HEK293 (cell line): Measurements from ENCODE around the gene HHAT.

ENCODE experiments used
- CTCF ChIA-PET: fragments of 350-600 bp; formaldehyde crosslinking; extraction: SDS; loops from one replicate; lab custom pipeline; 2021; ENCODE audit warnings: antibody characterized with exemption; lab: Yijun Ruan, JAX
- POLR2A ChIA-PET: fragments of 300-600 bp; formaldehyde crosslinking; extraction: SDS; loops from one replicate; lab custom pipeline; 2020; ENCODE audit warnings: antibody characterized with exemption, inconsistent platforms; lab: Yijun Ruan, JAX
- H3K27ac ChIP-seq: fragments of 200-500 bp; sonication (Bioruptor generic); 2 replicates; pipeline ENCODE4 v1.5.1; 2014; ENCODE audit warnings: low read depth, low read length, control low read depth, inconsistent platforms; ENCODE audit errors: extremely low read depth
- H3K36me3 ChIP-seq, 2 experiments: fragments of 200-500 bp in 1 of 2; sonication (Bioruptor generic) in 1 of 2; 1 replicate in 1 of 2; 2 replicates in 1 of 2; pipeline ENCODE4 v1.5.1; 2014 to 2017; ENCODE audit warnings: inconsistent platforms in 2 of 2, low read length in 2 of 2; ENCODE audit not compliant: control insufficient read depth in 2 of 2, insufficient read depth in 1 of 2
- H3K4me1 ChIP-seq: fragments of 200-500 bp; sonication (Bioruptor generic); 2 replicates; pipeline ENCODE4 v1.5.1; 2014; ENCODE audit warnings: mild to moderate bottlenecking, low read length, inconsistent platforms; ENCODE audit not compliant: control insufficient read depth, insufficient read depth
- H3K4me3 ChIP-seq: 2 replicates; pipeline ENCODE4 v1.5.1; 2011; ENCODE audit warnings: low read depth, mild to moderate bottlenecking, control low read depth, low read length, moderate library complexity
- H3K9me3 ChIP-seq: fragments of 200-500 bp; sonication (Bioruptor generic); 2 replicates; pipeline ENCODE4 v1.5.1; 2014; ENCODE audit warnings: low read depth, low read length, inconsistent platforms; ENCODE audit not compliant: control insufficient read depth, insufficient read depth
- KLF1 ChIP-seq: fragments of 450-650 bp; formaldehyde crosslinking; IDR thresholded peaks from 2 replicates; pipeline ENCODE4 v1.5.1; 2016; ENCODE audit warnings: missing biosample characterization, missing genetic modification characterization
- KLF10 ChIP-seq: fragments of 450-650 bp; IDR thresholded peaks from 2 replicates; pipeline ENCODE4 v1.5.1; 2018; ENCODE audit warnings: missing biosample characterization, mild to moderate bottlenecking, missing genetic modification characterization
- MYNN ChIP-seq: fragments of 450-650 bp; formaldehyde crosslinking; IDR thresholded peaks from 2 replicates; pipeline ENCODE4 v1.5.1; 2016; ENCODE audit warnings: missing biosample characterization, missing genetic modification characterization, borderline replicate concordance
- PRDM2 ChIP-seq: fragments of 450-650 bp; formaldehyde crosslinking; IDR thresholded peaks from 2 replicates; pipeline ENCODE4 v1.5.1; 2016; ENCODE audit warnings: missing biosample characterization, missing genetic modification characterization, borderline replicate concordance
- SP3 ChIP-seq: fragments of 450-650 bp; formaldehyde crosslinking; IDR thresholded peaks from 2 replicates; pipeline ENCODE4 v1.5.1; 2016; ENCODE audit warnings: missing biosample characterization, missing genetic modification characterization
- ZBTB10 ChIP-seq: fragments of 450-650 bp; formaldehyde crosslinking; IDR thresholded peaks from 2 replicates; pipeline ENCODE4 v1.5.1; 2016; ENCODE audit warnings: missing biosample characterization, missing genetic modification characterization
- ZBTB44 ChIP-seq: fragments of 450-650 bp; IDR thresholded peaks from 2 replicates; pipeline ENCODE4 v1.5.1; 2018; ENCODE audit warnings: missing biosample characterization, mild to moderate bottlenecking, missing genetic modification characterization
- ZEB2 ChIP-seq: fragments of 450-650 bp; formaldehyde crosslinking; IDR thresholded peaks from 2 replicates; pipeline ENCODE4 v1.5.1; 2016; ENCODE audit warnings: missing biosample characterization, missing genetic modification characterization
- ZNF121 ChIP-seq: fragments of 450-650 bp; formaldehyde crosslinking; IDR thresholded peaks from 2 replicates; pipeline ENCODE4 v1.5.1; 2016; ENCODE audit warnings: missing biosample characterization, missing genetic modification characterization
- ZNF16 ChIP-seq: fragments of 450-650 bp; formaldehyde crosslinking; IDR thresholded peaks from 2 replicates; pipeline ENCODE4 v1.5.1; 2016; ENCODE audit warnings: low read depth, missing biosample characterization, missing genetic modification characterization
- ZNF2 ChIP-seq: fragments of 450-650 bp; formaldehyde crosslinking; IDR thresholded peaks from 2 replicates; pipeline ENCODE4 v1.5.1; 2016; ENCODE audit warnings: missing biosample characterization, missing genetic modification characterization
- ZNF239 ChIP-seq: fragments of 450-650 bp; formaldehyde crosslinking; IDR thresholded peaks from 2 replicates; pipeline ENCODE4 v1.5.1; 2016; ENCODE audit warnings: missing biosample characterization, missing genetic modification characterization
- ZNF280C ChIP-seq: fragments of 450-650 bp; formaldehyde crosslinking; IDR thresholded peaks from 2 replicates; pipeline ENCODE4 v1.5.1; 2016; ENCODE audit warnings: missing biosample characterization, missing genetic modification characterization
- ZNF350 ChIP-seq: fragments of 450-650 bp; formaldehyde crosslinking; IDR thresholded peaks from 2 replicates; pipeline ENCODE4 v1.5.0; 2017; ENCODE audit warnings: missing biosample characterization, mild to moderate bottlenecking, missing genetic modification characterization
- ZNF510 ChIP-seq: fragments of 450-650 bp; formaldehyde crosslinking; IDR thresholded peaks from 2 replicates; pipeline ENCODE4 v1.5.1; 2018; ENCODE audit warnings: mild to moderate bottlenecking, missing genetic modification characterization, missing biosample characterization; ENCODE audit not compliant: insufficient replicate concordance
- ZNF530 ChIP-seq: fragments of 450-650 bp; formaldehyde crosslinking; IDR thresholded peaks from 2 replicates; pipeline ENCODE4 v1.5.1; 2016; ENCODE audit warnings: low read depth, missing biosample characterization, missing genetic modification characterization
- ZNF645 ChIP-seq: fragments of 450-650 bp; formaldehyde crosslinking; IDR thresholded peaks from 2 replicates; pipeline ENCODE4; 2016; ENCODE audit warnings: missing biosample characterization, missing genetic modification characterization
- ZNF654 ChIP-seq: fragments of 450-650 bp; formaldehyde crosslinking; IDR thresholded peaks from 2 replicates; pipeline ENCODE4 v1.5.1; 2016; ENCODE audit warnings: low read depth, missing biosample characterization, missing genetic modification characterization
- ZNF660 ChIP-seq: fragments of 450-650 bp; IDR thresholded peaks from 2 replicates; pipeline ENCODE4 v1.5.1; 2018; ENCODE audit warnings: missing biosample characterization, mild to moderate bottlenecking, missing genetic modification characterization
- ZNF701 ChIP-seq: fragments of 450-650 bp; formaldehyde crosslinking; IDR thresholded peaks from 2 replicates; pipeline ENCODE4 v1.5.1; 2016; ENCODE audit warnings: missing biosample characterization, missing genetic modification characterization
- ZNF747 ChIP-seq: fragments of 450-650 bp; formaldehyde crosslinking; IDR thresholded peaks from 2 replicates; pipeline ENCODE4 v1.5.1; 2016; ENCODE audit warnings: missing biosample characterization, missing genetic modification characterization
- ZNF830 ChIP-seq: fragments of 450-650 bp; IDR thresholded peaks from 2 replicates; pipeline ENCODE4 v1.5.0; 2018; ENCODE audit warnings: missing biosample characterization, missing genetic modification characterization, low read depth, mild to moderate bottlenecking, moderate library complexity

The HHAT gene

GRCh38 chr1:210625715-210626114, 297.0 kb downstream of the HHAT start (continued):
- TF ChIP-seq ZNF510 (tag by site-specific recombination) (no peak), ZBTB10 (tag by site-specific recombination) (no peak), ZNF654 (tag by site-specific recombination) (no peak), ZNF16 (tag by site-specific recombination) (no peak), ZNF747 (tag by site-specific recombination) (no peak), SP3 (tag by site-specific recombination) (no peak), ZBTB44 (tag by site-specific recombination) (no peak), KLF1 (no peak), ZNF2 (tag by site-specific recombination) (no peak), ZNF350 (tag by site-specific recombination) (no peak)

GRCh38 chr1:210626341-210626740, 297.6 kb downstream of the HHAT start:
- POLR2A ChIA-PET, result no interaction called here
- CTCF ChIA-PET, result interaction anchor here (0.6 kb wide), 1 partner anchor 238 kb away, joined by 4 read pairs; no protein-coding TSS in a partner anchor
- no peaks in the 10 kb centered on the region for H3K36me3 ChIP-seq
- H3K27ac ChIP-seq, result no peak overlapping the region
- H3K4me1 ChIP-seq, result no peaks in the 10 kb centered on the region
- TF ChIP-seq ZNF701 (tag by site-specific recombination) (no peak), ZNF239 (tag by site-specific recombination) (no peak), ZNF830 (tag by site-specific recombination) (no peak), MYNN (tag by site-specific recombination) (no peak), ZNF645 (tag by site-specific recombination) (no peak), PRDM2 (tag by site-specific recombination) (no peak), ZNF530 (no peak), ZNF121 (tag by site-specific recombination) (no peak), ZNF280C (tag by site-specific recombination) (no peak), KLF10 (tag by site-specific recombination) (no peak), ZEB2 (no peak), ZNF660 (tag by site-specific recombination) (no peak)
- no peak overlapping the region for H3K4me3 ChIP-seq
- H3K9me3 ChIP-seq, result no peaks in the 10 kb centered on the region
